CD4-positive, alpha-beta T cell treated with Interleukin-4 for 4 hours (primary cell): Measurements from ENCODE around the gene MAD1L1.

Experiments
- DNase-seq: peaks from one replicate; pipeline ENCODE4 v3.0.0-alpha.2; 2020

The MAD1L1 gene

DNA sequence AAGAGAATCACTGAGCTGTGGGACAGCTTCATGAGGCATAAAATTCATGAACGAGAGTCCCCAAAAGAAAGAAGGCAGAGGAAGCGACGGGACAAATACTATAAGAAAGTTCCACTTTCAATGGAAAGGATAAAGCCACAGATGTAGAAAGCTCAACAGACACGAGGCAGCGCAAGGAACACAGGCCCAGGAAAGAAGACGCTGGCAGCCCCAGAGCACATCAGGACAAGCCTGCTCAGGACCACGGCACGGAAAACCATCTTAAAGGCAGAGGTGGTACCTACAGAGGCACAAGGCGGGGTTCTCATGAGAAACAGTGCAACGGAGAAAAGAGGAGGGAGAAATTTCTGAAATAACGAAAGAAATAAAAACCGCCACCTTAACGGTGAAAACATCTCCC is 273.4 kb downstream of the MAD1L1 start:
- DNase-seq, result no peak

DNA sequence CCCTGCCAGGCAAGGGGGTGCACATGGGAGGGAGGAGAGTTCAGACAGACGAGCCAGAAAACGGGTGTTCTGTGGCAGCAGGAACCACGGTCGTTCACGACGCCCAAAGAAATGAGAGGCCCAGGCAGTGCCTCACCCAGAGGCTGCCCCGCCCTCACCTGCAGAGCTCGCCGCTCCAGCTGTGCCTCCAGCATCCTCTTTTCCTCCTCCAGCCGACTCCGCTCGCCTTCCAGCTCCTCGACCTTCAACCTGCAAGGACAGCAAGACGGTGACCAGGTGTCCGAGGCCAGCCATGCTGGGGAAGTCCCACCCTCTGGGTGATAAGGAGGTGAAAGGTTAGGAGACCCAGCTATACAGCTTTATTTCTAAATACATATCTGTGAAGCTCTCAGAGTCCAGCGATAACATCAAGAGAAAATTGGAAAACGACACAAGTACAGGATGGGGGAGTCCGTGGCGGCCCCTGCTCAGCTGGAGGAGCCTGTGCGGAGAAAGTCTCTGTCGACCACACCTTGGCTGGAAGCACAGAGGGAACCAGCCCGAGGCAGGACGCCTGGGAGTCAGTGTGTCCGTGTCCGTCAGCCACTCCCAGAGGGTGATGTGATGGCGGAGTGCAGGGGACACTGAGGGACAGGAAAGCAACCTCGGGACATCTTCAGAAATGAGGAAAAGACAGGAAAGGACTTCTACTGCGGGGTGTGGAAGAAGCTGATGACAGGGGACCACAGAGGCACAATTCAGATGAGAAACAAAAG is 275.1 kb downstream of the MAD1L1 start:
- DNase-seq, result no peak

DNA sequence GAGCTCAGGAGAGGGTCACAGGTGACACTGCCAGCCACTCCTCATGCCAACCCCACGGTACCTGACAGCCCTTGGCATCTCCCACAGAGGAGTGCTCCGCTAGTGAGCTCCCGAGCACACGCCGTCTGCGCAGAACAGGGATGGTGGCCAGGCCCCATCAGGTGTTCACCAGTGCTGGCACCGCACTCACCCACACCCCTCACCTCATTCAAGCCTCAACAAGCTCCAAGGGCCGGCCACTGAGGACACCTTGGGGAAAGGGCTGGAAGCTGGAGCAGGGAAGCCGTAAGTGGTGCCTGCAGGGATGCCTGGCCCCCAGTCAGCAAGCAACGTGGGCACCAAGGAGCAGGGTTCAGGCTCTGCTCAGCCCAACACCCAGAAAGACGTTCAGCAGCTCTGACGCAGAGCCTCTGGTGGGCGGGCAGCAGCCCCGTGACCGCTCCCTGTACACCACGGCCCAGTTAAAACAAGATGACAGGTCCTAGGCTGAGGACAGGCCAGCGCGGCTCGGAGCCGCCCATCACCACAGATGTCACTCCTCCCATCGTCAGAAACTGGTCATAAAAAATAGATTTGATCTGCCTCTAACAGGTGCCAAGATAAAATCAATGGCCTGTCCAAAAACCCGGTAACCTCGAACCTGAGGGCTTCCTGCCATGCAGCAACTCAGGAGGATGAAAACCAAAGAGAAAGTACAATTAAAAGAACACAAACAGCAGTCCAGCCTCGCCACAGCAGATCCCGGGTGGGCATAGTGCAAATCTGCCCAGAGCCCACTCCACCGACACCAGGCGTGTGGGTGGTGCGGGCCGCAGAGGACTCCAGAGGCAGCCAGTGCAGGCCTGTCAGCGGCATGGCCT is 275.9 kb downstream of the MAD1L1 start:
- DNase-seq, result no peak

DNA sequence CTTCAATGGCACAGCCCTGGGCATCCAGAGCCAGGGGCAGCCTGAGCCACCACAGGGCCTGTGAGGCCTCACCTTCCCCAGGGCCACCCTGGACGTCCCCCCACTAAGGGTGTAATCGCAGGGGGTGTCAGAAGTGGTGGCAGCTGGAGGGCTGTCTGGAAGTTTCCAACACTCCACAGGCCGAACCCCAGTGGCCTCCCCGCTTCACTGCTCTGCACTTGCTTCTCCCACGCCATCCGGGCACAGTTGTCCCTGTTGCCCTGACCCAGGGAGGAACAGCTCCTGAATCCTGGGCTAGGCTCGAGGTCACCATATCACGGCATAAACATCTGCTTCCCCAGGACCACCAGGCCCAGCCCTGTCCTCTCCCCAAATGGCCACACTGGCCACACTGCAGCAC is 276.6 kb downstream of the MAD1L1 start:
- DNase-seq, result no peak

DNA sequence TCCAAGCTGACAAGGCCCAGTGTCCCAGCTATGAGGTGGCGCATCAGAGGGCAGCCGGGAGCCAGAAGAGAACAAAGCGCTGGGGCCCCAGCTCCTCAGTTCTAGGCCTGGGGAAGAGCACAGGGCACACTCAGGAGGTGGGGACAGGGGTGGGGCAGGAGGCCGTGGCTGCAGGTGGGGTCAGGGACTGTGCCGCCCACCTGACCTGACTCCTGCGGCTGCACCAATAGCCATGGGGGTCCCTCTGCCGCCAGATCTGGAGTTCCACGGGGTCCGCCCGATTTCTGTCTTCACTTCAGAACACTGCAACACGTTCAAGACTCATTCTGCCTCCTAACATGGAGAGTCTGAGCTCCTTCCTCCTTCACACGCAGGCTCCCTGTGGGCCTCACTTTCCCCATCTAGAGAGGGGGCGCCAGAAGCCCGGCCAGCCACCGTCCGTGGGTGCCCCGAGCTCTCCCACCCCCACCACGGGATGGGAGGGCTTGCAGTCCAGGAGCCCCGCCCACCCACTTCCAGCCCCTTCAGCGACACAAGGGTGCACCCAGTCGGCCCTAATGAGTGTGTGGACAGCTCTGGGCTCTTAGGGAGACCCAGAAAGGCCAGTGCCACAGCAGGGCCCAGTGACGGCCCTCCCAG is 278.3 kb downstream of the MAD1L1 start:
- DNase-seq, result no peak

DNA sequence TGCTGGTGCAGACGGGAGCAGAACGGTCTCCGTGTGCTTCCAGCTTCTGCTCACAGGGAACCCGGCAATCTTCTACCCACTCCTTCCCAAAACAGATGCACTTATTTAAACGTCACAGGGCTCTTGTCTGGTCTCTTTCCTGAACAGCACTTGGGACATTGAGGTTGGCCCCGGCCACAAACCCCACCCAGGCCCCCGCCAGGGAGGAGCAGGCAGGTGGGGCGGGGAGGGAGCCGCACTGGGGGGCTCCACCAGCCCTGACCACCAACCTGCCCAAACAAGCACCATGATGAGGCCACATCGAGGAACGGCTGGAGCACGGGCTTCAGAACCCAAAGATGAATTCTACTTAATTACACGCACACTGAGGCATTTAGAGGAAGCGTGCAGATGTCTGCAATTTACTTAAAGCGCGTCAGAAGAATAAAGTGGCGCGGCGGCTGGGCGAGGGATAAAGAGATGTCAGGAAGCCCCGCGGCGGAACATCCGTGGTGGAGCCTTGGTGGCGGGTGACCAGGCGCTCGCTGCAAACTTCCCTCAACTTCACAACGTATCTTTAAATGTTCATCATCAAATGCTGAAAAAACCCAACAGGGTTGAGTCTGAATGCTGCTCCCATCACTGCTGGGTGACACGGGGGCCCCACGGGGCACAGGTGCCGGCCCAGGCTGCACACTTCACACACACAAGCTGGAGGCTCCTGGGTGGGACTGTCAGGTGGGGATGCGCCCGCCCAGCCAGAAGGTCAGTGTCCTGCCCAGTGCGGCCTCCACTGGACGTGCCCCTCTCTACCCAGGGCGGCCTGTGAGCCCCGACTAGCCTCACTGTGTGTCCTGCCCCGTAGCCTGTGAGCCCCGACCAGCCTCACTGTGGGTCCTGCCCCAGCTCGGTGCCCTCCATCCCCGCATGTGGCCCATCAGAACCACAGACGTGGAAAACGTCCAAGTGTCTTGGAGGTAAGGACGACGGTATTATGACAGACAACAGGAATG is 279.2 kb downstream of the MAD1L1 start:
- DNase-seq, result no peak

DNA sequence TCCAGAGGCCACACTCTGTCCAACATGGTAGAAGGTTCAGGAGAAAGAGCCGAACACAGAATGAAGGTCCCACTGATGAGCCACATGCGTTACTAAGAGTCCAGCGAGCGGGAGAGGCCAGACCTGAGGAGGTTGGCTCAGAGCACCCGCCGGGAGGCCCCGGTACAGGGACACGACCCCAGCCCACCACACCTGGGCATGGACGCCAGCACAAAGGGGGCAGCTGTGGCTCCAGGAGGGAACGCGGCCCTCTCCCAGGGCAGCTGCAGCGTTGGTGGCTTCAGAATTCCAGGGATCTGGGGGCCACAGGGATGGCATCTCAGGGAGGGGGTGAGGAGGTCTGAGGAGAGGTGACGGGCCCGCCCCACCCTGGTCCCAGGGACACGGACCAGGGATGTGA is 280.0 kb downstream of the MAD1L1 start:
- DNase-seq, result no peak

DNA sequence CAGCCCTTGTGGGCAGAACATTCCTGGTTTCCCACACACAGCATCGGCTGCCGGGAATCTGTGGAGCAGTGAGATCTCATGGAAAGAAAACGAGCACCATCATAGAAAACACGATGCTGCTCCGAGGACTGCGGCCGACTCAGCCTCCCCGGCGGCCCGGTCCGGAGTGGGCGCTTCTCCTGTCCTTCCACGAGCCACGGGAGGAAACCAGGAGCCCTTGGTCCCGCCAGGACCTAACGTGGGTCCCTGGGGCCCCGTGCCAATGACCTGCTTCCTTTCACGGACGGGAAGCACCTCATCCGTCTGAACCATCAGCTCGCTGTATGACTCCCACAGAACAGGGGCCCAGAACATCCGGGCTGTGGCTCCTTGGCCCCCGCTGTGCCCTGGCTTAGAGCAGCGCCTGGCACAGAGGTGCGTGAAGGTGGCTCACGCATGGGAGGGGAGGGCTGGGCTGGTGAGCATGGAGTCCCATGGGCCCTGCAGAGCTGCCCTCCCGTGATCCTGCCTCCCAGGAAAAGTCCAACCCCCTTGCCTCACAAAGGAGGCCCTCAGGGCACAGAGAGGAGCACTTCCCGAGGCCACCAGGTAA is 280.5 kb downstream of the MAD1L1 start:
- no peak for DNase-seq

DNA sequence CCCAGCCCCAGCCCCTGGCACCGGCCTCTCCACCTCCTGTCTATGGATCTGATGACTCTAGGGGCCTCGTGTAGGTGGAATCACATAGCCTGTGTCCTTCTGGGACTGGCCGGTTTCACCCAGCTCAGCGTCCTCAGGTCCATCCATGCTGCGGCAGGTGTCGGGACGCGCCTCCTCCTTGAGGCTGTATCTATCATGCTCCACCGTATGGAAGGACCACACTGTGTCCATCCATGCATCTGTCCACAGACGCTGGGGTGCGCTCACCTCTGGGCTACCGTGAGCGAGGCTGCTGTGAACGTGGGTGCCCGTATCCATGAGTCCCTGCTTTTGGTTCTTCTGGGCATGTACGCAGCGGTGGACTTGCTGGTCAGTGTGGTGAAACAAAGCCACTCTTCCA is 281.1 kb downstream of the MAD1L1 start:
- no peak for DNase-seq

DNA sequence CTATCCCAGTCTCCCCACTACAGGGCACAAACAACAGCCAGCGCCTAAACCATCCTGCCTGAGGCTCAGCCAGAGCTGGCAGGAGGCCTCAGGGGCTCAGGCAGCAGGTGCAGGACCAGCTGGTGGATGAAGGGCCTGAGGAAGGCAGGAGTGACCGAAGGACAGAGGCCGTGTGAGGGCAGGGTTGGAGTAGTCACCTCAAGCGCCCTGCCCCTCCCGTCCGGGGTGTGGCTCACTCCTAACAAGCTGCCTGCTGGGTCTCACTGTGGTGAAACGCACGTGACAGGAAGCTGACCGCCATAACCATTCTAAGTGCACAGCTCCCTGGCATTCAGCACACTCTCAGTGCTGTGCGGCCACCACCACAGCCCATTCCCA is 281.6 kb downstream of the MAD1L1 start:
- peak; percentile 32 for DNase-seq

DNA sequence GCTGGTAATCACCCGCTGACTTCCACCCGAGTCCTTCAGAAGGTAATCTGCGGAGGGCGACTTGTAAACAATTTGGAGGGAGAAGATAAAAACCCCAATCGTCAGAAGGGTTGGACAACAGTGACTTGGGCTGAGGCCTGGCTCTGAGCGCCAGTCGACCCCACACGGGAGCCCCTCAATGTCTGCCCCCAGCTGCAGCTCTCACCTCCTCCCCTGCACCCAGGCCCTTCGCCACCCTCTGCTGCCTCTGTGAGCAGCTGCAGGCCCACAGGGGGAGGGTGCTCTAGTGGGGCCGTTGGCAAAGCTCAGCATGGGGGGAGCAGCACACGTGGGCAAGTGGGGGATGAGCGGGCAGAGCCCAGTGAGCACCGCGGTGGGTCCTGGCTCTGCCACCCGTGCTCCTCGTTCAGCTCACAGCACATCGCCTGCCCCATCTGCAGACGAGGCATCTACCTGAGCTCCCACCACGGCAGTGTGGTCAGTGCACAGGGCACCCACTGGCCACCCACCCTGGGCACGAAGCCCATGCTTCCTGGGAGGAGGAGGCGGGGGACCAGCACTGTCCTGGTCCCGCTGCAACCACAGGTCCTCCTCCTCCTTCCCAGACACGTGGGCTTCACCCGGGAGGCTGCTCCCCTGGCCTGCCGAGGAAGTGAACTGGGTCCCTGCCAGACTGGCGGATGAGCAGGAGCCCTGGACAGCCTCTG is 282.1 kb downstream of the MAD1L1 start:
- DNase-seq, result no peak

DNA sequence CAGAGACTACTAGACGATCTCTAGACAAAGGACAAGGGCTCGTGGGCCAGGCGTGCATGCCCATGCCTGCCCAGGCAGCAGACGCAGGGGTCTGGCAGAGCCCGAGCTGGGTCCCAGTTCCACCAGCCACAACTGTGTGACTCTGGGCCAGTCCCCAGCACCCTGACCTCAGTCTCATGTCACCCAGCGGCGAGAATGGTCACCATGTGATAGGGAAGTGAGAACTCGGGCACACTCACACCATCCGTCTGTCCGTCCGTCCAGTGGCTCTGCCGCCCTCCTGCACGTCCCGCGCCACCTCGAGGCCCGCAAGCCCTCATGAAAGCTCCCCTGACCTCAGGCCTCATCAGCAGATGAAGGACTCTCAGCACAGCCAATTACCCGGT is 282.7 kb downstream of the MAD1L1 start:
- no peak for DNase-seq

DNA sequence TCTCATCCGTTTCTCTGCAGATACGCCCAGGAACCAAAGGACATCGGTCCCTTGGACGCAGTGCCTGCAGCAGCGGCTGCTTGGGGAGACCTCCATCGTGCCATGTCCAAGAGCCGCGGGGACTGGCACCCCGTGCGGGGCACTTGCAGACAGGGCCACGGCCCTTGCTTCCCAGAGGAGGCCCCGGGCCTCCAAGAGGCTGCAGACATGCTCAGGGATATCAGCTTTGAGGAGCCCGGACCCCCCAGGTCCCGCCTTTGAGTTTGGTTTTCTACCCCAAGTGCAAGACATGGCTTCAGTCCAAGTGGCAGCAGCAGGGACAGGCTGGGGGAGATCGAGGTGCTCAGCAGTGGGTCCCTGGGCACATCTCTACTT is 283.1 kb downstream of the MAD1L1 start:
- DNase-seq, result no peak

DNA sequence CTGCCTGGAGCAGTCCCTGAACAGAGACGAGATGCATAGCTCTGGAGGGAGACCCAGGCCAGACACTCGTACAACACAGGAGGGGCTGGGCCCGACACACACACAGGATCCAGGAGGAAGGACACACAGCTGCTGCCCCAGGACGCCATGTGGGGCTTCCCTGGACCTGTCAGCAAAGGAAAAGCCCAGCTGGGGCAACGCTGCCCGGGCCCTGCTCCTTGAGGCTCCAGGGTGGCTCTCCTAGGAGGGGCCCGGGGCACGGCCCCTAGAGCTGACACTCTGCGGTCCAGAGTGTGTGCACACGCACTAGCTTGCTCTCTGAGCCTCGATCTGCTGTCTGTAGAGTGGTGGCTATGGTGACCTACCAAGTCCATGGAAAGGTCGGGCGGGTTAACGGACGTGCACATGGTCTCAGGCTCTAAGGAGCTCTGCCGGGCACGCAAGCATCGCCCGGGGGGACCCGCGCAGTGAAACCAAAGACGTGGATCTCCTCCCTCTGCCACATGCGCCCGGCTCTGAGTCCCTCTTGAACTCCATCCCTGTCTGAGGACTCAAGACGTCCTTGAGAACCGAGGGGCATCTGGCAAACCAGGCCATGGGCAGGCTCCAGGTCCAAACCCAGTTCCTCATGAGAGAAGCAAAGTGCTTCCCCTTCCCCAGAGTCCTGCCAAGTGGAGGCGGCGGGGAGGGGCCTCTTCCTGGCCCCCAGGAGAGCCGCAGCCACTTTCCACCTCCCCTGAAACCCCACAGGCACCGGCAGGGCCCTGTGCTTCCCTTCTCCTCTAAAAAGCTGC is 283.7 kb downstream of the MAD1L1 start:
- DNase-seq, result no peak

DNA sequence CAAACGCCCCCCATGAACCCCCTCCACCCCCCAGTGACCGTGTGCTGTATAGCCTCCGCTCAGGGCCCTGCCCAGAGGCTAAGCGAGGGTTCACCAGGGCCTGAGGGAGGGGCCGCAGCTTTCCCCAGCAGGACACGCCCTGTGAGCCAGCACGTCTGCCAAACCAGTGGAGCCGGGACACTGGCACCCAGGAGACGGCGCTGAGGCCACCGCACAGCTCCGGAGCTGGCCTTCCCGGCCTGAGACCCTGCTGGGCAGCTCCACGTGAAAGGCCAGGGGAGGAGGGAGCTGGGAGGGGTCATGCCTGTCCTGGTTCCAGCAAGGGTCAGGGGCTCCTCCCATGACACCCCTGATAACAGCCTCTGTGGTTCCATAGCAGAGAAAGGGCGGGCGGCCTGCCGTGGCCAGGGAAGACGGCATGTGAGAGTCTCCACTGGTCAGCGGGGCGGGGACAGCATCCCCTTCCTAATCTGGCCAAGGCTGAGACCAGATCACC is 284.4 kb downstream of the MAD1L1 start:
- no peak for DNase-seq

DNA sequence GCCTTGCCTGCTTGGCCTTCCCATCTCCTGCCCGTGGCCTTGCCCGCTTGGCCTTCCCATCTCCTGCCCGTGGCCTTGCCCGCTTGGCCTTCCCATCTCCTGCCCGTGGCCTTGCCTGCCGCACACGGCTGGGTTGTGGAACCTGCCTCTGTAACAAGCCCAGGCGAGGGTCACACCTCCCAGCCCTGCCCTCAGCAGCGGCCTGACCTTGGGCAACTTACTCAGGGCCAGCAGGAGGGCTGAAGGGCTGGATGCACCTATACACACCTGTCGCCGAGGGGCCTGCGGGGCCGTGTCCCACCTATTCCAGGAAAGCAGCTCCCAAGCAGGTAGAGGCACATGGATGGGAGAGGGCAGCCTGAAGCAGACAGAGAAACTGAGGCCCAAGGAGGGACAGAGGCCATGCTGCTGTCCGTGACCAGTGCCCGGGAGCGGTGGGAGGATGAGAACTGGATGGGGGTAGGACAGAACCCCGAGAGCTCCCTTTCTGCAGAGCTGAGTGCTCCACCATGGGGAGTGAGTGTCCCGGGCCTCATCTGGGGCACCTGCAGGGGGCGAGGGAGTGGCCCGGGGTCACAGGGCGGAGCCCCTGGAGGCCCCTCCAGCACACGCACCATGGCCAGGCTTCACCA is 285.0 kb downstream of the MAD1L1 start:
- no peak for DNase-seq

DNA sequence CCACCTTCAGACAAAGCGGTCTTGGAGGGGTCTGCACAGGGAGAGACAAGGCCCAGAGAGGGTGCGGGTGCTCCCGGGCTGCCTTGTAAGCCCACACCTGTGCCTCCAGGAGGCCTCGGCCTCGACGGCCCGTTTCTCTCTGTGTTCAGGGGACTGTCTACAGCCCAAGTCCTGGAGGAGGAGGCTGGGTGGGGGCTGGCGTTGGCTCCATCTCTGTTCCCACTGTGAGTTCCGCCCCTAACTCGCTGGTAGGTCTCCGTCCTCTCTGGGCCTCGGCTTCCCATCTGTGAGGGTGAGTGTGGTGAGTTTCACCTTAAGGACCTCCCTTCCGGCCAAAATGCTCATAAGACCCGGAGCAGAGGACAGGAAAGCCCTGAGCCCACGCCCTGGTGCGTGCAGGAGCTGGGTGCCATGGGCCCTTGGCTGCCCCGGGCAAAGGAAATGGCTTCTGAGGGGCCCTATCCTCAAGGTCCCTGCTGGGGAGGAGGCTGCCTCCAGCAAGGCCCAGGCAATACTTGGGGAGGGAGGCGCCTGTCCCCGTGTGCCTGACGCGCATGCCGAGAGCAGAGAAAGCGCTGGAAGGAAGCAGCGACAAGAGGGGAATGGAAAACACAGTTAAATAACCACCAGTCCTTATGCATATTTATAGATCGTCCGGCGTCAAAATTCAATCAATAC is 285.8 kb downstream of the MAD1L1 start:
- no peak for DNase-seq

DNA sequence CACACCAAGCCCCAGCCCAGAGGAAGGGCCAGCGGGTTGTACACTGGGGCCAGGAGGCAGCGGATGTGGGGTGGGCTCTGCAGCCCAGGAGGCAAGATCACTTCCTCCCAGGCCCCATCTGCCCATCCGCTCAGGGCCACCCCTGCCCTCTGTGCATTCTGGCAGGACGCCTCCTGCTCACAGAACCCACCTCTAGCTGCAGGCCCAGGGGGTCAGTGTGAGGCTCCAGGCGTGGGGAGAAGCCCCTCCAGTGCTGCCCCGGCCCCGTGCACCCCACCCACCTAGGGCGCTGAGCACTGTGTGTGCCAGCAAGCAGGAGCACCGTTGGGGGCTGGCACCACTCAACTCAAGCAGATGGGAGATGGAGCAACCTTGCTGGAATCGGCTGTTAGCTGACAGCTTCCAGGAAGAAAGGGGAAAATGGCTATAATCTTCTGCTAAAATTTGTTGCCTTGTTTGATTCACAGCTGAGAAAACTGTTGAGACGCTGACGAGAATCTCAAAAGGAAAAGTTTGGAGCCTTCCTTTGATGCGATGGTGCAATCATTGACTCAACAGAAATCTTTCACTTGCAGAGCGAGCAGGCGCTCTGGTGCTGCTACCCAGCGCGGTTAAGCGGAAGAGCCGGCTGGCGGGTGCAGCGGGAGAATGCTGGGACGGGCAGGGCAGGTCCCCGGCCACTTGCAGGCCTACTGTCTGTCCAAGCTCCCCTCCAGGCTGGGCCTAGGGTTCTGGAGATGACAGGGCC is 286.5 kb downstream of the MAD1L1 start:
- no peak for DNase-seq

DNA sequence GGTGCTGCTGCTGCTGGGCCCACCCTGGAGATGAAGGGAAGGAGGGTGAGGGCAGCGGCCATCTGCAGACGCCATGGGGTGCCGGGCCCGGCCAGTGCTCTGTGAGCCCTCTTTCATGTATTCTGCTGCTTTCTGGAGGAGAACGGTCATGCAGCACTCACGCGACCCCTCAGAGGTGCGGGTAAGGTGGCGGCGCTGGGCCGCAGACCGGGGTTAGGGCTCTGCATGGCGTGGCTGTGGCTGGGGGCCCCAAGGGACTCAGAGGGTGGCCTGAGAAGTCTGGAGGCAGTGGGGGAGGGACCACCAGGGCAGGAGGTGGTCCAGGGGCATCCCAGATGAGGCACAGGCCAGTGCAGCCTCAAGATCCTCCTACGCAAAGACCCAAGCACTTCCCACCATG is 287.2 kb downstream of the MAD1L1 start:
- DNase-seq, result no peak
